ENCODE measurements around the gene DNAJC7.
"Not testable (repeated sequence)": the region's sequence is repeated elsewhere in the genome, so short reads cannot be mapped to it uniquely, and the experiment has no call there.

DNAJC7 gene

DNA sequence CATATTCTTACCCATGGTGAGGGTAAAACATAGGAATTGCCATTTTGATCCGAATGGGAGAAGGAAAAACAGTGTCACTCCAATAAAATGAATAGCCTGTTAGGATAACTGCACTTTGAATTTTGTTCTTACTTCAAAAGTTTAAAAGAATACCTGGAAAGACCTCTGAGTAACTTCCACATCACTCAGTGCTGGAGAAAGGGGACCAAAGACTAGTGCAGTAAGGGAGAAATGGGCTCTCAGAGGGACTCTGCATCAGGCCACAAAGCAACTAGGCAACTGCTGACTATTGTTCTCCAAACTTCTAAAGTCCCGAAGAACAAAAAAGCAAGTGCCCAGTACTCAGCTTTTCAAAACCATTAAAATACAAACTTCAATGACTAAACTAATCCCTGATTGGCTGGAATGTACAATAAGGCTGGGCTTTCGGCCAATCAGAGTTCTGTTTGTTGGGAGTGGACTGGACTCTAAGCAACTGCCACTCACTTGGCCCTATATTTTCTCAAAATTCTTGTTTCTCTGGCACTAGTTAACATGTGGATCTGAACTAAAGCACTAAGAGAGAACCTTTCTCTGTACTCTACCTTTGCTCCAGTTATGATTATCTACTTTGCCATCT is 6.2 kb downstream of the DNAJC7 start:
- no peak for DNase-seq (ENCODE audit: low spot score)

GRCh38 chr17:42010266-42010680 is 7.0 kb downstream of the DNAJC7 start:
- not testable (repeated sequence) for DNase-seq (ENCODE audit: low spot score)

- DNase-seq (ENCODE audit: low spot score): no peak
Observed at GRCh38 chr17:42009170-42009569, 8.1 kb downstream of the DNAJC7 start.

GRCh38 chr17:42005166-42005565 is 12.1 kb downstream of the DNAJC7 start:
- no peak for DNase-seq (ENCODE audit: low spot score)

DNA sequence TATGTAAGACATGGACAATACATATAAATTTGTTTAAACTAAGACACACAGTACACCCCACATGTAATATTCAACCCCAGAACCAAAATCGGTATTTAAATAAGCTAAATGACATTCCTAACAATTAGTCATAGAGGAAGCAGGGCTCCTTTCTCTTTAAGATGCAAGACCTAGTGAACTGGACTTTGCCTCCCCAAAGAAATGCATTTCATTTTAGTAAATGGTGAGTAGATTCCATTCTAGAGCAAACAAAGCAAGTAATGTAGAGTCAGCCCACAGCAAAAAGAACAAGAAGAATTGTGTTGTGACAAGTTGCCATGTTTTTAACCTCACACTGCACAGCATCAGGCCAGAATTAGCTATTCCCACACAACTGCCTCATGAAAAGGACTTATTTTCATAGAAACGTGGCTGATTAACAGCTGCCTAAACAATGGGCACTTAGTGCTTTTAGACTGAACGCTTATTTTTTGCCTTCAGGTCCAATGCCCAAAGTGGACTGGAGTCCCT is 14.4 kb downstream of the DNAJC7 start:
- DNase-seq (ENCODE audit: low spot score): peak; percentile 40

DNA sequence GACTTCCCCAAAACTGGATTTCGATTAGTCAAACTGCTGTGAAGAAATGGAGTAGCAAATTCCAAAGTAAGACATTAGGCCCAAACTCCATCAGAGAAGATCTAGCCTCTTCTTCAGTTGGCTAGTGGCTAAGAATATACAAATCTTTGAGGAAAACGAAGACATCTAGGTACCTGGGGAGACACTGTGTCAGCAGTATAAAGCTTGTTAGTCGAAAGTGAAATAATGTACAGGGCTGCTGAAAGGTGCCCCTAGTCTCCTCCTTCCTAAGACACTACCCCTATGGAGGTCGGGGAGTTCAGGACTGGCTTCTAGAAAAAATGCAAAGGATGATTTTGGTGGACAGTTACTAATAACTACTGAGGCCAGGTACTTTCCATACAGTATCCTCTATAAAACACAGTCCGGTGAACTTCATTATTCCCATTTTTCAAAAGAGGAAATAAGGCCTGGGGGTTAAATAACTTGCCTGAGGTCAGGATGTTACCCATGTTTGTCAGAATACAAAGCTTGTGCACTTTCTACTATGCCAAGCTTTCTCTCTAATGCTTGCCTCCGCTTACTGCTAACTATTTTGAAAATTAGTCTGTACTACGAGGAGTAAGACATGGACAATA is 15.0 kb downstream of the DNAJC7 start:
- DNase-seq (ENCODE audit: low spot score): no peak

DNA sequence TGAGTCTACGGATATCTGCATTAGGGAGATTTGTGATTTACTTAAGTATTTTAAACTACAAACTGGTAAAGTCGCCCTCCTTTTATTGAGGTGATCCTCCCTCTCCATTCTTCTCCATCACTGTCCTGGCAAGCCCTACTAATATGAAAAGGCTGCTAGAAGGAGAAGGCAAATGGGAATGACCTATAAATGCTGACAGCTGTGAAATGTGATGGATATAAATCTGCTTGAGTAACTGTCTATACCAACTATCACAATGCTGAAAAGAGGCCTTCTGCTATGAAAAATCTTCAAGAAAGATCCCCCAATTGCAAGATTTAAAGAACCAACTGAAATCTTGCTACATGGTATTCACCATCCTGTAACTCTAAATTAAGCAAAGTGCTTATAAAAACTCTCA is 15.5 kb downstream of the DNAJC7 start:
- no peak for DNase-seq (ENCODE audit: low spot score)

- DNase-seq (ENCODE audit: low spot score): no peak
Observed at GRCh38 chr17:42000413-42001133, 16.7 kb downstream of the DNAJC7 start.

DNA sequence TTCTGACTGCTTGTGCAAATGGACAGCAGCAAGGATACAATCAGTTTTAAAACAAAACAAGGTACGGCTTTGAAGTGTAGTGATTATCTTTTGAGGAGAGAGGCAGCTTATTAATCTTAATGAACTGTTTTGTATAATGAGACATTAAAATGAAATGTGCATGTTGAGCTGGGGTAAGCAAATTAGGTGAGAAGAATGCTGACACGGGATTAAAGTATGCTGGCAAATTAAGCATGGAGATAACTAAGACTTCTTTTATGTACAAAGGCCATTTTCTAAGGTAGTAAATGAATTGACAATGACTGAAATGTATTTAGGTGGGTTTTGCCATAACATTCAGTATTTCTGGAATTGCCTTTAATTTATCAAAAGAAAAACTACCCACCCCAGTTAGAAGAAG is 18.7 kb downstream of the DNAJC7 start:
- no peak for DNase-seq (ENCODE audit: low spot score)

- no peak for DNase-seq (ENCODE audit: low spot score)
Observed at GRCh38 chr17:41996855-41997164, 20.4 kb downstream of the DNAJC7 start.

DNA sequence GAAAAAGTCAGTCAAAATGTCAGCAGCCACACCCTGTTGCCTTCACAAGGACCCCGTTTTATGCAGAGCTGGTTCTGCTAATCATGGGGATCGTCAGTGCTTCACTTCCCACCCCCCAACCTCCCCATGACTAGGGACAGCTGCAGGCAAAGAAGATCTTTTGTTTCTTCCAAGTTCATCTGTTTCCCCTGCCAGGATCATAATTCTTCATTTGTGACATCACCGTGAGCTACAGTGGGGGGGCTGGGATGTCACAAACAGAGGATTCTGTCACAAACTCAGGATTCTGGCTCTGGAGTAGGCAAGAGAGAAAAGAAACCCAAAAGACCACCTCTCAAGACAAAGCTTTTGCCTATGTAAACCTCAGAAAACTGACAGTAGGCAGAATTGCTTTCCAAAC is 24.7 kb downstream of the DNAJC7 start:
- peak; percentile 44 for DNase-seq (ENCODE audit: low spot score)

- DNase-seq (ENCODE audit: low spot score): no peak
Observed at GRCh38 chr17:41989702-41990419, 27.4 kb downstream of the DNAJC7 start.

GRCh38 chr17:41988418-41988817 is 28.8 kb downstream of the DNAJC7 start:
- DNase-seq (ENCODE audit: low spot score): no peak

DNA sequence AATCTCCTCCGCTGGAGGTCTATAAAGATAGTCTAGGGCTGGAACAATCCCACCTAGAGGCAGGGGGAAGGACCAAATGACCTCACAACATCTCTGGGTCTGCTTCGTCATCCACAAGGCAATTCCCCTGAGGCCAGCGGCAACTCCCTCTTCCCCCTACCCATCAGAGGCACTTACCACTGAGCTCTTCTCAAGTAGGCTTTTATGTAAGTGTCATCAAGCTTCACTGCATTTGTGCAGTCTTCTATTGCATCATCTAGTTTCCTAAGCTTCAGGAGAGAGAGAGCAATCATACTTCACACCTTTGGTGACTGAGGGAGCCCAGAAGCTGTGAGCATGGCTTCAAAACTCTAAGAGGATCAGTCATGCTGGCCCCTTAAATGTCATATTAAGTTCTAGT is 29.6 kb downstream of the DNAJC7 start:
- no peak for DNase-seq (ENCODE audit: low spot score)

GRCh38 chr17:41986634-41987033 is 30.6 kb downstream of the DNAJC7 start:
- no peak for DNase-seq (ENCODE audit: low spot score)

- DNase-seq (ENCODE audit: low spot score): no peak
Observed at GRCh38 chr17:41985919-41986318, 31.3 kb downstream of the DNAJC7 start.

DNA sequence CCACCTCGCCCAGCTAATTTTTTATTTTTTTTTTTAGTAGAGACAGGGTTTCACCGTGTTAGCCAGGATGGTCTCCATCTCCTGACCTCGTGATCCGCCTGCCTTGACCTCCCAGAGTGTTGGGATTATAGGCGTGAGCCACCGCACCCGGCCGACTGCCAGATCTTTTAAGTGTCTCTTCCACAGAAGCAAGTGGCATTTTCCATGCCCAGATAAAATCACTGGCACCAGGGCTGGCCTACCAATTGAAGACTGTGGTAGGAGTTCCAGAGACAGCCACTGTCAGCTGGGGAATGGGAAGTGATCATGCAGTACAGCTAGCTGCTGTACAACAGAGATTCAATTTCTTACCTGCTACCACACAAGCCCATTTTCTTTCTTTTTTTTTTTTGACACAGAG is 32.8 kb downstream of the DNAJC7 start:
- no peak for DNase-seq (ENCODE audit: low spot score)

- no peak for DNase-seq (ENCODE audit: low spot score)
Observed at GRCh38 chr17:41982026-41982760, 35.0 kb downstream of the DNAJC7 start.

- DNase-seq (ENCODE audit: low spot score): no peak
Observed at GRCh38 chr17:41977991-41978390, 39.2 kb downstream of the DNAJC7 start.

DNA sequence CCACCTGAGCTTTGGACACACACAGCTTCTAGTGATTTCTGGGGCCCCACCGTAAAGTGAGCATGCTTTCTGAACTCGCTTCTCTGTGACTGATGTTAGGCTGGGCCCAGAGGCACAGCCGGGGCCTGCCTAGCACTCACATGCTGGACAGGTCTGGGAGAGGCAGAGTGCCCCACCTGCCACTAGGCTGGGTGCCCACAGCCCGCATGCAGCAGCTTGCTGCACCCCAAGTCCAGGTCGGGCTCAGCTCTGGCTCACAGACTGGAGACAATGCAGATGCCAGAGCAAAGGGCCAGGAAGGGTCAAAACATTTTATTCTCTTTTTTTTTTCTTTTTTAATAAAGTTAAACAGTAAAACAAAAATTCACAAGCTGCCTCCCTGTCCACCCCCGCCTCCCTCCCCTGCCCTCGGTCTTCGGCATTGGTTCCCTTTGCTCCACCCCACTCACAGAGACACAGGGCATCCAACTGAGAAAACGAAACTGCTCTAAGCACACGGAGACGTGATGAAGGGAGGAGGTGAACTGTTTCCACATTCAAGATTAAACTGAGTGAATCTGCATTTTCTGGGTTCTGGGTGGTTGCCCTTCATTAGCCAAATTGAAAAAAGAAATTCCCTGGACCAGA is 41.0 kb downstream of the DNAJC7 start:
- no peak for DNase-seq (ENCODE audit: low spot score)

Measured in COLO829 (cell line).